Upper lobe of left lung (tissue), 4 donors: ENCODE measurements around the gene FCER1G.

Experiments
- CTCF ChIP-seq, 6 experiments: fragments of 450-650 bp in 4 of 6; fragments of 200-600 bp in 2 of 6; sonication (generic) in 2 of 6; IDR thresholded peaks; one replicate each; pipeline ENCODE4 v1.5.1; 2016 to 2019; ENCODE audit warnings: antibody characterized with exemption in 6 of 6
- POLR2A ChIP-seq, 4 donors: fragments of 450-650 bp; IDR thresholded peaks; one replicate each; pipeline ENCODE4 v1.5.1; 2016 to 2017; ENCODE audit warnings: antibody characterized with exemption in 4 of 4, mild to moderate bottlenecking in 2 of 4
- POLR2AphosphoS5 ChIP-seq, 2 donors: sonication (generic); formaldehyde crosslinking; IDR thresholded peaks; one replicate each; pipeline ENCODE4 v1.5.1; 2017; ENCODE audit warnings: antibody characterized with exemption in 2 of 2

DNA sequence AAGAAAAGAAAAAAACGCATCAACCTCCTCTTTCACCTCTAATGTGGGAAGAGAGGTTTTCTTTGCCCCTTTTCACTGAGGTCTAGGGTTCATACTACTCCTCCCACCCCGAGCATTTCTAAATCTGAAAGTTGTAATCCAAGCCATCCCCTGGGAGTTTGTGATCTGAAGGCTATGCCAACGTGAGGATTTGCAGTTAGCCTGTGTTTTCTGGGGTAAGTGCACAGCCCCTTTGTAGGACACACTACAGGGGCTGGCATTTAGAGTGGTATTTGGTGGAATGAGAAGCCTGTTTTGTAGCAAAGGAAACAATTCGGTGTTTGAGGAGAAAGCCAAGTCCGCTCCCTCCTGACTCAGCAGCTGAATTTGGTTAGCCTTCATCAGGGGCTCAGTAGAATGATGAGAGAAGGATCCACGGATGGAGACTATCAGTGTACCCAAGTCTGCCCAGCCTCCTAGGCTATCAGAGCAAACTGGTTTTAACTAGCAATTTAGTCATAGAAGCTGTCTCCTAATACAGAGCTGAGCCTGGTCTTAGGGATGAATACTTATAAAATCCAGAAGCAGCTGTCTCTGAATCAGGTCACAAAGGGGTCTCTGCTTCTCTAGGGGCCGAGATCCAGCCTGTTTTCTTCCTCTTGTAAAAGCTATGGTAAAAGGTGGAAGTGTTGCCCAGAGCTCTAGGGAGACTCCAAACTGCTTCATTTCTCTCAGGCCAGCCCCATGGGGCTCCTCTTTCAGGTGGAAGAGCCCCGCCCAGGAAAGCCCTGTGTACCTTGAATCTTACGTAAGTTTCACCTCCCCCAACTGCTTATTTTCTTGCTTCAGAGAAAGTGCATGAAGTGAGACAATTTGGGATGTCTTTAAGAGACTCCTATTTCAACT lies 45.5 kb downstream of the FCER1G start:
- no peak for TF ChIP-seq CTCF (IDR thresholded peaks at IDR 0.05)
- TF ChIP-seq POLR2A (IDR thresholded peaks at IDR 0.05) = no peak
- TF ChIP-seq POLR2AphosphoS5 (IDR thresholded peaks at IDR 0.05) = no peak
